DMS 273 (cell line): ENCODE measurements around the gene RAB36.
"Not testable (repeated sequence)": the region's sequence is repeated elsewhere in the genome, so short reads cannot be mapped to it uniquely, and the experiment has no call there.

ENCODE experiments used
- DNase-seq: peaks from one replicate; lab custom pipeline; 2025; ENCODE audit not compliant: unreplicated experiment; lab: John Stamatoyannopoulos, UW

RAB36 gene

GRCh38 chr22:23136991-23137390, 8.3 kb upstream of the RAB36 start:
- DNase-seq: not testable (repeated sequence)

GRCh38 chr22:23137468-23137867, 7.8 kb upstream of the RAB36 start:
- no peak for DNase-seq

- no peak for DNase-seq
Observed at GRCh38 chr22:23137905-23138561, 7.2 kb upstream of the RAB36 start.

- DNase-seq: no peak
Observed at GRCh38 chr22:23138584-23139435, 6.5 kb upstream of the RAB36 start.

- no peak for DNase-seq
Observed at GRCh38 chr22:23140385-23140784, 4.9 kb upstream of the RAB36 start.

GRCh38 chr22:23142546-23143105, 2.7 kb upstream of the RAB36 start:
- DNase-seq: no peak

GRCh38 chr22:23143119-23143518, 2.2 kb upstream of the RAB36 start:
- DNase-seq: no peak

- no peak for DNase-seq
Observed at GRCh38 chr22:23144432-23144831, 845 bp upstream of the RAB36 start.

- peak; percentile 27 for DNase-seq
Observed at GRCh38 chr22:23145878-23146470, 697 bp downstream of the RAB36 start.

GRCh38 chr22:23146478-23147205, 1.4 kb downstream of the RAB36 start:
- DNase-seq: no peak

GRCh38 chr22:23147617-23148387, 2.5 kb downstream of the RAB36 start:
- no peak for DNase-seq

- DNase-seq: no peak
Observed at GRCh38 chr22:23149743-23150238, 4.5 kb downstream of the RAB36 start.

GRCh38 chr22:23150762-23151161, 5.5 kb downstream of the RAB36 start:
- DNase-seq: no peak

- no peak for DNase-seq
Observed at GRCh38 chr22:23151827-23152226, 6.5 kb downstream of the RAB36 start.

- DNase-seq: no peak
Observed at GRCh38 chr22:23152238-23153114, 7.2 kb downstream of the RAB36 start.

- DNase-seq: no peak
Observed at GRCh38 chr22:23153994-23154393, 8.7 kb downstream of the RAB36 start.

- no peak for DNase-seq
Observed at GRCh38 chr22:23154461-23154860, 9.2 kb downstream of the RAB36 start.

GRCh38 chr22:23155143-23155542, 9.9 kb downstream of the RAB36 start:
- DNase-seq: no peak

GRCh38 chr22:23155831-23156230, 10.6 kb downstream of the RAB36 start:
- DNase-seq: no peak
